Hematopoietic multipotent progenitor cell treated with erythropoietin and hydrocortisone succinate and interleukin-3 and kit ligand, for 6 days (in vitro differentiated cells): Measurements from ENCODE around the gene LGI2.
A peak's percentile ranks its signal among the peaks of the same experiment; 100 is the strongest.

Experiments
- DNase-seq: peaks from one replicate; pipeline ENCODE4 v3.0.0-alpha.2; 2015

The LGI2 gene

DNA sequence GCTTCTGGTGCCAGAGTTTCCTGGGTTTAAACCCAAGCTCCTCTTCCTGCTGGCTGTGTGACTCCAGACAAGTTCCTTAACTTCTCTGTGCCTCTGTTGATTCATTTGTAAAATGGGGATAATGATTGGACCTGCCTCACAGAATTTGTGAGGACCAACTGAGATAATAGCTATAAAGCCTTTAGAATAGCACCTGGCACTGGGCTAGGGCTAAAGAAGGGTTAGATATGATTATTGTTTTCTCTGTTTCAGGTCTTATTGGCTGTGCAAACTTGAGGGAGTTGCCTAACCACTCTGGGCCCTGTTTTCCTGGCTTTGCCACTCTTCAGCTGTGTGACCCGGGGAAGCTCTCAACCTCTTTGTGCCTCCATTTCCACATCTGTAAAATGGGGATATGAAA is 37.8 kb downstream of the LGI2 start:
- no peak for DNase-seq

GRCh38 chr4:24991015-24991414 is 39.7 kb downstream of the LGI2 start:
- no peak for DNase-seq

- DNase-seq: no peak
These were observed 41.4 kb downstream of the LGI2 start for GRCh38 chr4:24989327-24989726.

- peak; percentile 22 for DNase-seq
These were observed 42.0 kb downstream of the LGI2 start for GRCh38 chr4:24988776-24989175.

GRCh38 chr4:24984602-24985532 is 45.9 kb downstream of the LGI2 start:
- no peak for DNase-seq

DNA sequence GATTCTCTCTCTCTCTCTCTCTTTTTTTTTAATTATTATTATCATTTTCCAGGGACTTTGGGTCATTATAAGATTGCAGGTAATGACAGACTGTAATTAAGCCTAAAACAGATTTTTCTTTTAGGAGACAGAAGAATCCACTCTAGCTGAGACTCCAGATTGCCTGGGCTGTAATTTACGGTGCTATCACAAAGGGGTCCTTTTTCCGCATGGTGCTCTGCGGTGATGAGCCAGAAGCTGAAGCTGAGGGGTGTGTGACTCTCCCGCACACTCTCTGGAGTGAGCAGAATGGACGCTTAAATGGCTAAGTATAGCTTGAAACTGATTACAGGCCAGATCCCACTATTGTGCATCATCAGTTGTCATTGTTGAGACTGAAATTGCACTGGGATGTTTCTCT is 50.0 kb downstream of the LGI2 start:
- no peak for DNase-seq

DNA sequence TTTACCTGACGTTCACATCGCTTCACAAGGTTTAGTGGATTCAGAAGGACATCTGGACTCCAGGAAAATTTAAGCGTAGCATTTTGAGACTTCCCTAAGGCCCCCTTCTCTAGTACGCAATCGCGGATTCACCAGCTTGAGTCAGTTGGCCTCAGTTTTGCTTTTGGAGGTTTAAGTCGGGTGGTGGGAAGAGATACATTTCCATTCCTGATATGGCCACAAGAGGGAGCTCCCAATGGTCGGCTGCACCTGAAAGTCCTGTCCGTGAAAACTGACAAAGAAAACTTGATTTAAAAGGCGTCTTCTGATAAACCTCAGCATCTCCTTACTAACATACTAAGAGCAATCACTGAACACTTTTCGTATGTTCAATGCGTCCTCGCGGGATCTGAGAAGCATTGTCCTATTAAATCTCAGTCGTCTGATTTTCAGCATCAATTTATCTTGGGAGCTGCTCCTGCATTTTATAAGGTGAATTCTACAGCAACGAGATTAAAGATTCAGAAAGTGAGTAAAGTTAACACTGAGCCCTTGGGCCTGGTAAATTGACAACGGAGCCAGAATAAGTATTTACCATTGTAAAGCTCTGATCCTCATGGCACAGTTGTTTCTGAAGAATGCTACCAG is 50.6 kb downstream of the LGI2 start:
- peak; percentile 76 for DNase-seq

DNA sequence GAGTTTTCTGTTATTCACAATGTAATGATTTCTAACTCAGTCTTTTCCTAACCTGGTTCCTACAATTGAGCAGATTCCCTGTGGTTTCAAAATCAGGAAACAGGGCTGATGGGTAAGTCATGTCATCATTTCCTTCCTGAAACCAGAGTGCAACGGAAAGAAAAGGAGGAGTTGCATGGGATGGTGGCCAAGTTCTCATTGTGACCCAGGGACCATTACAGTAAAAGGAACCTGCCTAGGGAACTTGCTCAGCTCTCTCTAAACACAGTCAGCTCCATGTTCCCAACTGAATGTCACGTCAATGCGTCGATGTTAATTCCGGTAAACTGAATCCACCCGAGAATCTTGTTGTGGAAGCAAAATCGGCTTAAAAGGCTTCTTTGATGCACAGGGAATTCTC is 51.2 kb downstream of the LGI2 start:
- DNase-seq: peak; percentile 27

DNA sequence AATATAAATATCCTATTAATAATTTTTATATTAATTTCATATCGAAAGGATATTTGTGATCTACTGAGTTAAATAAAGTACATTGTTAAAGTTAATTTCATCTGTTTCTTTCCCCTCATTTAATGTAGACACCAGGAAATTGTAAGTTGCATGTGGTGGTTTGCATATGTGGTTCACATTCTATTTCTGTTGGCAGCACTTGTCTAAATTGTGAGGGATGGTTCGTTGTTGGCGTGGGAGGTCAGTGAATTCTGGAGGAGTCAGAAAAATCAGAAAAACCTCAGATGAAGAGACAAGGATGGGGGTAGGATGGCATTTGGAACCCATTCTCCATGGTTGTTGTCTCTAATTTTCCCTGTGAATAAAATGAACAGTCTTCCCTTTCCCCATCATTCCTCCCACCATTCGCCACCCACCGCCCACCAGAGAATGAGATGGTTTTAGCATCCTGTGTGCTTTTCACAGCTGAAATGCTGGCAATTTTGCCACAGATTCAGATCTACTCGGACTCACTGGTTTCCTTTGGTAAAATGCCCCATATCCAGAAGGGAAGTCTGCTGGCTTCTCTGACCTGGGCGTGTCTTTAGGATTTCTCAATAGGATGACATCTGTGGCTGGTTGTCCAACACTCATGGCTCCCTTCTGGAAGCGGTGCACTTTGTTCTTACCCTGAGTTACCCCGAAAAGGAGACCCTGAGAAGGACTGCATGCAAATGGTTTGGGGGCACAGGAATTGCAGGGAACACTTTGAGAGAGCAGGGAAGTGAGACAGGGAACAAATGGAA is 52.3 kb downstream of the LGI2 start:
- no peak for DNase-seq

DNA sequence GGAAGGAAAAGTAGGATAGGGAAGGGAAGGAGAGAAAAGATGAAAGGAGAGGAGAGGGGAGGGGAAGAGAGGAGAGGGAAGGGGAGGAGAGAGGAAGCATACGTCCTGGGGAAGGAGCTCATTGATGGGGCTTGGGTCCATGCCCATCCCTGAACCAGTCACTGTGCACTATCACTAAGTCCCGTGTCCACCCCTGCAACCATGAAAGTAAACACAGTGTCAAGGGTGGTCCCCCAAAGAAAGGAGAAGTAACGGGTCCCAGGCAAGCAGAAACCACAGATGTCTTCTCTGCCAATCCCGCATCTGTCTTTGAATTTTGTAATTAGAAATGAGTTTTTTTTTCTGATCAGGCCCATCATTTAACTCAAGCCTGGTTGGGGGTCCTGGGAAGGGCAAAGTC is 55.2 kb downstream of the LGI2 start:
- peak; percentile 33 for DNase-seq

DNA sequence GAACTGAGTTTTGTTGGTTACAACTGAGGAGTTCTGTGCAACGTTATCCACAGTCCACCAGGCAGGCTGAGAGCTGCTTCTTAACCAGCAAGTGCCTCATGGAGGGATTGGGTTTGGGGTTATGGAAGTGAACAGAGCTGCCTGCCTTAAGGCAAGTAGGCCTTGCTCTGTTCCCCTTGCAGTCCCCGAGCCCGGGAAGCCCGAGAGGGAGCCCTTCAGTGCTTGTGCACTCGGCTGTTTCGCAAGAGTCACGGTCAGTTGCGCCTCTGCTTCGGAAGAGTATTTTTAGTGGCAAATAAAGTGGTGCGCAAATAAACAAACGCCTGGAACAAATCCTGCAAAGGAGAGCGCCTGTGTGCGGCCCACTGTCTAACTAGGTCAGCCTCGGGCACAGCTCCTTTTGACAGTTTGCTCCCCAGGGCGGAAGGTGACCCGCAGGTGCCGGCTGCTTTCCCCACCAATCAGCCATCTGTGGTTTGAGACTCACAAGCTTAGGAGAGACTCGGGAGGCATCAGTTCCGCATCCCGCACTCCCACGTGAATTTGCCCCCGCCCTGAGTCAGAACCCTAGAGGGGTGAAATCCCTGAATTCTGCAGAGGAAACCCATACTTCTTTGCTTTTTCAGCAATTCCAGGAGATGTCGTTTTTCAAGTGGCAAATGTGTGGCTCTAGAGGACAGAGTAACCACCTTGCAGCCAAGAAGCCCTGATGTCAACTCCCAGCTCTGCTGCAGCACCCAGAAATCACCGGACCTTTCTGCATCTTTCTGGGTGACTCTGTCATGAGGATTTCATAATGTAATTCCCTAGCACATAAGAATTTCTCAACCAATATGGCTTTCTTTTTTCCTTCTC is 56.8 kb downstream of the LGI2 start:
- no peak for DNase-seq

DNA sequence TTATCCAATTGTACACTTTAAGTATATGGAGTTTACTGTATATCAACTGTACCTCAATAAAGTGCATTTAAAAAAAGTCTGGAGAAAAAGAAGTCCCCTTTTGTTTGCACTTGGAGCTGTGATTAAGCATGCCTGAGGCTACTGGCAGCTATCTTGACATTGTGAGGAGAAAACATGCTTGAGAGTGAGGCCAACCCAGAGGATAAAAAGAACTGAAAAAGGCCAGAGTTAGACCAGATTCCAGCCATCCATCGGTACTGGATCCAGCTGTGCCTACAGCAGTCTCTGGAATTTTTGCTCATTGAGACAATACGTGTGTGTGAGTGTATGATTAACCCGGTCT is 57.4 kb downstream of the LGI2 start:
- no peak for DNase-seq

- no peak for DNase-seq
These were observed 59.6 kb downstream of the LGI2 start for GRCh38 chr4:24971192-24971591.

DNA sequence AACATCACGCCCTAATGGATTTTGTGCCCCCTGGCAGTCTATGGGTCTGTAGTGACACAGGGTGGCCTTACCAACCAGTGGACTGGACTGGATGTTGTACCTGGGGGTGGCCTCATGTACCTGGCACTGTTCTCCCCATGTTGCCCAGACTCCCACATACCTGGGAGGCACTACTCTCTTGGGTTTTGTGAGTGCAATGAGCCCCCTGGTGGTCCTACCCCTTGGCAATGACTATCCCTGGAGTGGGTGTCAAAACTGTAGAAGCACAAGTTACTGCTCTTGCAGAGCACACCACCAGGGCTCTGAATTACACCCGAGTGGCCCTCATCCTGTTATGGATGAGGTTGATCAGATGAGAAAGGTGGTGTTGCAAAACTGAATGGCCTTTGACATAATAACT is 60.1 kb downstream of the LGI2 start:
- DNase-seq: no peak

DNA sequence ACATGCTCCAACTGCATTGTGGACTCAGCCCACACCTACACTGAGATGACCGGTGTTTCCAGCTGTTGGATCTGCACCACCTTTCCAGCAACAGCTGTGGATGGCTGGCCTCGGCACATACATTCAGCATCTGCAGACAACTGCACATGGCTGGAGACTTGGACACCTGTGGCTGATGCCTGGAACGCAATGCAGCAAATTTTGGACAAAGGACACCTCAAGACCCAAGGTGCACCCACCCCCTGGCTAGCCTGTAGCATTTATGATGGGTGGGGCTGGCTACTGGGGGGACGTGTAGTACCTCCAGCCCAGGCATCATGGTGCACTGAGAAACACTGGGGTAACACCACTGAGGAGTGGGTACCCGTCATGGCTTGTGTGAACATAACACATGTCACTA is 60.6 kb downstream of the LGI2 start:
- DNase-seq: no peak

DNA sequence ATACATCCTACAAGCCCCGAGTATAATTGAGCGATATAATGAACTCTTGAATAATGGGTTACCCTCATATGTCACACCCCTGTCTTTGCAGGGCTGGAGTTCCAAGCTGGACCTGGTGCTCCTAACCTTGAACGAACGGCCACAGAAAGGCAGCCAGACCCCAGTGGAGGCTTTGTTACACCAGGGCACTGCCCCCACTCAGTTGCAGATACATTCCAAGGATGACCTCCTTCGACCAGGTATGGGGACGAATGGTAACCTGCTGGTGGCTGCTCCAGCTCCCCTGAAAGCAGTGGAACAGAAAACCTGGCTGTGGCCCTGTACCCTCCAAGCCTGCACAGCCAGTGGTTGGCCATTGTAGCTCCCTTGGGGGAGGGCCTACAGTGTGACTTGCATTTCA is 61.3 kb downstream of the LGI2 start:
- DNase-seq: no peak

GRCh38 chr4:24968992-24969391 is 61.8 kb downstream of the LGI2 start:
- no peak for DNase-seq

GRCh38 chr4:24968278-24968677 is 62.5 kb downstream of the LGI2 start:
- no peak for DNase-seq

DNA sequence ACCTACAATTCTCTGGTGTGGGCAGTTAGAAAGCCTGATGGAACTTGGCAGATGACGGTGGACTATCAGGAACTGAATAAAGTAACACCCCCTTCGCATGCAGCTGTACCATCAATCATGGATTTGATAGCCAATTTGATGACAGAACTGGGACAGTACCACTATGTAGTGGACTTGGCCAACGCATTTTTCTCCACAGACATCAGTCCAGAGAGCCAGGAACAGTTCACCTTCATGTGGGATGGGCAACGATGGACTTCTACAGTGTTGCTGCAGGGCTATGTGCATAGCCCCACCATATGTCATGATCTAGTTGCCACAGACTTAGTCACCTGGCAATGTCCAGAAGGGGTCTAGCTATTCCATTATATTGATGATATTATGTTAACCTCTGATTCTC is 63.4 kb downstream of the LGI2 start:
- DNase-seq: no peak

GRCh38 chr4:24966076-24966475 is 64.7 kb downstream of the LGI2 start:
- DNase-seq: no peak

- no peak for DNase-seq
These were observed 65.1 kb downstream of the LGI2 start for GRCh38 chr4:24965627-24966026.

DNA sequence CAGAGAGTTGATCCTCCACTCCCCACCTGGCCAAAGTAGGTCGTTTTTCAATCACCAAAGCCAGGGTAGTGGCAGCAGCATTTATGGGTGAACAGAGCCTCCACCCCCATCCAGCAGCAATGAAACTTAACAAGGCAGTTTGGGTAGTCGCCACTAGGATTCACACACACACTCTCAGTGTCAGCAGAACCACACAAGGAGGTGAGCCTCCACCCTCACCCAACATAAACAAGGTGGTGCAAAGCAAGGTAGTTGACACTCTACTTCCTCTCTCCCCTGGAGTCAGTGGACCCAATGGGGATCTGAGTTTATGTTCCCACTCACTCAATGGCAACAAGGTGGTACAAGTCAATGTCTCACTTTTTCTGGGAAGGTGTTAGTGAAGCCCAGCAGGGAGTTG is 67.5 kb downstream of the LGI2 start:
- DNase-seq: no peak

DNA sequence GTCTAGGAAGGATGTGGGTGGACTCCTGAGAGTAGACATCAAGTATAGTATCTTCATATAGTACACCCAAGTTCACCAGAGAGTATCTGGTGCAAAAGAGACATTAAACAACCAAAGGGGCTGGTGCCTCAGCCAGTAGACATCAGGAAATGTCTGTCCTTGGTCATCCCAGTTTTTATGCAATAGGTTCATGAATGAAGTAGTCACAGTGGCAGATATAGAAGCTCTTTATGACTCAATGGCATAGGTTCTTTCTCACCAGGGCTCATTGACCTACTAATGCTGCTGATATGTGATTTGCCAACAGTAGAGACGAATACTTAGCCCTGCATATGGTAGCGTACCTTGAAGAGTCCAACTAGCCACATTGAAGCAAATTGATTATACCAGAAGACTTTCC is 72.9 kb downstream of the LGI2 start:
- DNase-seq: no peak
